H9 (cell line): Measurements from ENCODE around the gene RRBP1. TPM values are rescaled to one million over a fixed set of nuclear protein-coding genes. Genes with fewer than 3 reads are reported as not detected.

Source experiments
- DNase-seq: peaks from one replicate; pipeline ENCODE4 v3.0.0-alpha.2; 2017
- H2AFZ ChIP-seq: one replicate; pipeline ENCODE4 v1.6.1; 2013; ENCODE audit warnings: mild to moderate bottlenecking, low read length, control low read depth, moderate library complexity
- H2AK5ac ChIP-seq: 2 replicates; pipeline ENCODE4 v1.6.1; 2013; ENCODE audit warnings: low read length, control low read depth, mixed read lengths; ENCODE audit not compliant: insufficient read length
- H2BK120ac ChIP-seq: one replicate; pipeline ENCODE4 v1.6.1; 2013; ENCODE audit warnings: low read depth, mild to moderate bottlenecking, low read length, control low read depth, inconsistent platforms; ENCODE audit not compliant: poor library complexity, severe bottlenecking
- H2BK12ac ChIP-seq: 2 replicates; pipeline ENCODE4 v1.6.1; 2013; ENCODE audit warnings: low read length, control low read depth, mixed read lengths, low read depth; ENCODE audit not compliant: insufficient read length
- H2BK15ac ChIP-seq: 2 replicates; pipeline ENCODE4 v1.6.1; 2013; ENCODE audit warnings: low read depth, low read length, control low read depth
- H2BK20ac ChIP-seq: one replicate; pipeline ENCODE4 v1.6.1; 2013; ENCODE audit warnings: low read depth, mild to moderate bottlenecking, low read length, control low read depth, inconsistent platforms; ENCODE audit not compliant: poor library complexity, severe bottlenecking
- H2BK5ac ChIP-seq: 2 replicates; pipeline ENCODE4 v1.6.1; 2013; ENCODE audit warnings: low read length, control low read depth, mixed read lengths; ENCODE audit not compliant: insufficient read length
- H3K14ac ChIP-seq: 2 replicates; pipeline ENCODE4 v1.6.1; 2013; ENCODE audit warnings: low read length, control low read depth; ENCODE audit not compliant: insufficient read depth
- H3K18ac ChIP-seq: 2 replicates; pipeline ENCODE4 v1.6.1; 2013; ENCODE audit warnings: low read depth, mild to moderate bottlenecking, mixed read lengths, low read length, control low read depth; ENCODE audit not compliant: insufficient read length
- H3K23ac ChIP-seq: 2 replicates; pipeline ENCODE4 v1.6.1; 2013; ENCODE audit warnings: low read length, control low read depth, mixed read lengths, low read depth; ENCODE audit not compliant: insufficient read length
- H3K23me2 ChIP-seq: 2 replicates; pipeline ENCODE4 v1.6.1; 2013; ENCODE audit warnings: low read depth, mild to moderate bottlenecking, mixed read lengths, low read length, control low read depth; ENCODE audit not compliant: insufficient read length, poor library complexity, severe bottlenecking
- H3K27ac ChIP-seq: 2 replicates; pipeline ENCODE4 v1.5.1; 2013; ENCODE audit warnings: low read length, control low read depth, mixed read lengths, low read depth; ENCODE audit not compliant: insufficient read length
- H3K27me3 ChIP-seq: 2 replicates; pipeline ENCODE4 v1.6.1; 2013; ENCODE audit warnings: low read length, control low read depth, inconsistent platforms; ENCODE audit not compliant: insufficient read depth
- H3K4ac ChIP-seq: 2 replicates; pipeline ENCODE4 v1.6.1; 2013; ENCODE audit warnings: low read depth, mild to moderate bottlenecking, control low read depth, inconsistent platforms, low read length, moderate library complexity
- H3K4me1 ChIP-seq: 2 replicates; pipeline ENCODE4 v1.6.1; 2013; ENCODE audit warnings: low read length, control low read depth, inconsistent platforms; ENCODE audit not compliant: insufficient read depth
- H3K4me2 ChIP-seq: 2 replicates; pipeline ENCODE4 v1.6.1; 2013; ENCODE audit warnings: low read length, control low read depth, mixed read lengths; ENCODE audit not compliant: insufficient read length, insufficient read depth
- H3K56ac ChIP-seq: 2 replicates; pipeline ENCODE4 v1.6.1; 2013; ENCODE audit warnings: low read depth, mild to moderate bottlenecking, mixed read lengths, low read length, control low read depth; ENCODE audit not compliant: insufficient read length
- H3K79me1 ChIP-seq: 2 replicates; pipeline ENCODE4 v1.6.1; 2013; ENCODE audit warnings: low read depth, mild to moderate bottlenecking, moderate library complexity, low read length, control low read depth, inconsistent platforms; ENCODE audit not compliant: insufficient read depth, poor library complexity, severe bottlenecking
- H3K79me2 ChIP-seq: 2 replicates; pipeline ENCODE4 v1.6.1; 2013; ENCODE audit warnings: low read length, control low read depth, inconsistent platforms; ENCODE audit not compliant: insufficient read depth
- H3K9ac ChIP-seq: 2 replicates; pipeline ENCODE4 v1.6.1; 2013; ENCODE audit warnings: low read length, control low read depth, mixed read lengths; ENCODE audit not compliant: insufficient read length; ENCODE audit errors: extremely low read depth
- H3K9me3 ChIP-seq: one replicate; pipeline ENCODE4 v1.6.1; 2013; ENCODE audit warnings: low read depth, low read length, inconsistent platforms; ENCODE audit not compliant: control insufficient read depth
- H3T11ph ChIP-seq: one replicate; pipeline ENCODE4 v1.6.1; 2013; ENCODE audit warnings: mild to moderate bottlenecking, low read length, control low read depth, inconsistent platforms
- H4K20me1 ChIP-seq: one replicate; pipeline ENCODE4 v1.6.1; 2013; ENCODE audit not compliant: control insufficient read depth, insufficient read length, insufficient read depth
- H4K5ac ChIP-seq: 2 replicates; pipeline ENCODE4 v1.6.1; 2013; ENCODE audit warnings: low read depth, mild to moderate bottlenecking, mixed read lengths, low read length, control low read depth; ENCODE audit not compliant: insufficient read length
- H4K8ac ChIP-seq: replicated peaks from 2 replicates; pipeline ENCODE4 v1.6.1; 2013; ENCODE audit warnings: low read length, control low read depth, mixed read lengths, low read depth; ENCODE audit not compliant: insufficient read length
- H4K91ac ChIP-seq: 2 replicates; pipeline ENCODE4 v1.6.1; 2013; ENCODE audit warnings: low read depth, mild to moderate bottlenecking, moderate library complexity, mixed read lengths, low read length, control low read depth; ENCODE audit not compliant: insufficient read length
- H3K27ac Mint-ChIP-seq, 3 experiments: 2 replicates in 2 of 3; 3 replicates in 1 of 3; pipeline ENCODE4 v1.8.0; 2020 to 2021; ENCODE audit warnings: mixed read lengths in 3 of 3, mild to moderate bottlenecking in 1 of 3, moderate library complexity in 1 of 3
- H3K27me3 Mint-ChIP-seq: 2 replicates; pipeline ENCODE4 v1.8.0; 2021; ENCODE audit warnings: low read depth, mild to moderate bottlenecking, moderate library complexity, mixed read lengths
- H3K36me3 Mint-ChIP-seq, 3 experiments: 2 replicates in 2 of 3; 3 replicates in 1 of 3; pipeline ENCODE4 v1.8.0; 2020 to 2021; ENCODE audit warnings: low read depth in 3 of 3, mixed read lengths in 3 of 3; ENCODE audit not compliant: insufficient read depth in 1 of 3
- H3K4me1 Mint-ChIP-seq, 2 experiments: 2 replicates each; pipeline ENCODE4 v1.8.0; 2020; ENCODE audit warnings: mixed read lengths in 2 of 2
- H3K4me3 Mint-ChIP-seq, 2 experiments: 2 replicates in 1 of 2; 3 replicates in 1 of 2; pipeline ENCODE4 v1.8.0; 2020 to 2021; ENCODE audit warnings: mild to moderate bottlenecking in 2 of 2, mixed read lengths in 2 of 2, moderate library complexity in 1 of 2
- H3K9me3 Mint-ChIP-seq, 2 experiments: 2 replicates in 1 of 2; 3 replicates in 1 of 2; pipeline ENCODE4 v1.8.0; 2020; ENCODE audit warnings: mild to moderate bottlenecking in 2 of 2, mixed read lengths in 2 of 2, moderate library complexity in 1 of 2
- WGBS: extraction: QIAGEN DNeasy Blood & Tissue Kit; methylation state at CpG from one replicate; pipeline ENCODE4 v1.1.7; 2013; ENCODE audit warnings: missing lambda C conversion rate, low lambda C conversion rate, mixed read lengths; ENCODE audit not compliant: insufficient read length; ENCODE audit errors: extremely low coverage; 5-methylcytosine and 5-hydroxymethylcytosine counted together
- total RNA-seq: library from RNA; stranded (reverse); gene quantifications from 2 replicates; pipeline ENCODE4 v1.2.1, GENCODE V29; 2021
- TF ChIP-seq, protein P1 (sequence below): fragments of 200-600 bp; sonication (generic); conservative IDR thresholded peaks from 3 replicates; pipeline ENCODE4 v1.8.0; 2021; ENCODE audit warnings: antibody characterized with exemption, mild to moderate bottlenecking

RRBP1 gene
- total RNA-seq, 1 experiment from 2014 or later = 97.8 TPM

DNA sequence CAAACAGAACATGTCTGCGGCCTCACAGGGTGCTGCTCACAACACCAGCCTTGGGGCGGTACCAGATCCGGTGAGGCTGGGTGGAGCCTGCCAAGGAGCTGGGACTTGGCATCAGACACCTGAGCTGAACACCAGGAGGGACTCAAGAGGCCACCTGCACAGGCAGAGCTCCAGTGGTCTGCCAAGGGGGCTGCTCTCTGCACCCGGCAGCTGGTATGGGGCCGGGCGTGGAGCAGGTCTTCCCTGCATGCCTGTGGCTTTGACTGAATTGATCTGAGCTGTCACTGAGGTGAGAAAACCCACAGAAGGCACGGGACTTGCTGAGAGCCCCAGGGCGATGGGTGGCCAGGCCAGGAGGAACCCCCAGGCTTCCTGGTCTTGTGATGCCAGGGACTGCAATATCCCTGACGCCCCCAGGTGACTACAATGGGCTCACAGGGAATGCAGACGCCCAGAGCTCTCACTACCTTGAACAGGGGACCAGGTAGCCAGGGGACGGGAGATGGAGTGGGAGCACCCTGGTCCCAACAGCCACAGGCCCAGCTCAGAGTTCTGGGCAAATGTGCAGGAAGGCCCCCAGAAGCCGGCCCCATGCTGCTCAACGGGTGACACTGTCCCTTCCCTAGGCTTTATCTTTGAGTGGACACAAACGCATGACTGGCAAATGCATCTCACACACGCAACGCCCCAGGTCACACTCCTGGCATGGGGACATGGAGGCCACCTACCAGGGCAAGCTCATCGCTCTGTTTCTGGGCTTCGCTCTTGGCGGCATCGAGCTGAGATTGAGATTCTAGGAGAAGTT, 64.0 kb downstream of the RRBP1 start:
- Histone ChIP-seq H3K9ac (no peak overlapping the region), H4K20me1 (no peaks in the 10 kb centered on the region), H3K27ac (no peak overlapping the region), H2AK5ac (no peak overlapping the region), H4K8ac (no peak overlapping the region), H2BK5ac (no peak overlapping the region), H4K91ac (no peak overlapping the region), H3K4me1 (no peaks in the 10 kb centered on the region), H3K4me2 (no peak overlapping the region), H2AFZ (no peak overlapping the region), H3T11ph (no peak overlapping the region), H2BK120ac (no peak overlapping the region), H3K79me2 (no peaks in the 10 kb centered on the region), H3K23ac (no peak overlapping the region), H3K9me3 (no peaks in the 10 kb centered on the region), H2BK12ac (no peak overlapping the region), H3K4ac (no peak overlapping the region), H3K27me3 (no peaks in the 10 kb centered on the region), H3K56ac (no peak overlapping the region), H3K14ac (no peak overlapping the region), H3K79me1 (no peaks in the 10 kb centered on the region), H2BK15ac (no peak overlapping the region), H3K18ac (no peak overlapping the region), H2BK20ac (no peak overlapping the region), H4K5ac (no peak overlapping the region), H3K23me2 (no peaks in the 10 kb centered on the region)
- Mint-ChIP-seq H3K4me1 (0 out of 4 replicates have a peak, but pooled peaks cover 0 to 6% of the 10 kb centered on the region in 2 experiments), H3K27ac (peak overlapping the region in 1 of 3 experiments; percentile 31; a peak in 1 of 7 replicates), H3K4me3 (no peak overlapping the region), H3K27me3 (no peaks in the 10 kb centered on the region), H3K9me3 (no peaks in the 10 kb centered on the region), H3K36me3 (peaks cover 19 to 56% (median 56%) of the 10 kb centered on the region in 3 experiments; a peak in 6 of 7 replicates)
- no CpG with 5 or more reads among the region's 20 CpGs for WGBS
- TF ChIP-seq, protein P1, sequence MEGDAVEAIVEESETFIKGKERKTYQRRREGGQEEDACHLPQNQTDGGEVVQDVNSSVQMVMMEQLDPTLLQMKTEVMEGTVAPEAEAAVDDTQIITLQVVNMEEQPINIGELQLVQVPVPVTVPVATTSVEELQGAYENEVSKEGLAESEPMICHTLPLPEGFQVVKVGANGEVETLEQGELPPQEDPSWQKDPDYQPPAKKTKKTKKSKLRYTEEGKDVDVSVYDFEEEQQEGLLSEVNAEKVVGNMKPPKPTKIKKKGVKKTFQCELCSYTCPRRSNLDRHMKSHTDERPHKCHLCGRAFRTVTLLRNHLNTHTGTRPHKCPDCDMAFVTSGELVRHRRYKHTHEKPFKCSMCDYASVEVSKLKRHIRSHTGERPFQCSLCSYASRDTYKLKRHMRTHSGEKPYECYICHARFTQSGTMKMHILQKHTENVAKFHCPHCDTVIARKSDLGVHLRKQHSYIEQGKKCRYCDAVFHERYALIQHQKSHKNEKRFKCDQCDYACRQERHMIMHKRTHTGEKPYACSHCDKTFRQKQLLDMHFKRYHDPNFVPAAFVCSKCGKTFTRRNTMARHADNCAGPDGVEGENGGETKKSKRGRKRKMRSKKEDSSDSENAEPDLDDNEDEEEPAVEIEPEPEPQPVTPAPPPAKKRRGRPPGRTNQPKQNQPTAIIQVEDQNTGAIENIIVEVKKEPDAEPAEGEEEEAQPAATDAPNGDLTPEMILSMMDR = no peak
- peak; percentile 25 for DNase-seq
